ENCODE results near the gene GOLGA3. TPM values are rescaled to one million over a fixed set of nuclear protein-coding genes. Genes with fewer than 3 reads are reported as not detected.

The GOLGA3 gene
- total RNA-seq, 1 donor from 2014 or later = 148 TPM

- peaks cover 29% of the 10 kb centered on the region for H3K36me3 Mint-ChIP-seq (ENCODE audit: low read depth)
- no peak overlapping the region for H3K4me3 Mint-ChIP-seq (ENCODE audit: unreplicated experiment)
- no peak overlapping the region for H3K27ac Mint-ChIP-seq (ENCODE audit: unreplicated experiment)
- no peak for DNase-seq (ENCODE audit: low spot score)
- no peaks in the 10 kb centered on the region for H3K9me3 Mint-ChIP-seq (ENCODE audit: low read depth)
- H3K27me3 Mint-ChIP-seq (ENCODE audit: low read depth) = no peaks in the 10 kb centered on the region
- no peak for TF ChIP-seq CTCF (IDR thresholded peaks at IDR 0.05)
- H3K4me1 Mint-ChIP-seq (ENCODE audit: low read depth) = peaks cover 11% of the 10 kb centered on the region
Observed at GRCh38 chr12:132835076-132836025, 6.7 kb upstream of the GOLGA3 start.

- TF ChIP-seq CTCF (IDR thresholded peaks at IDR 0.05) = no peak
- Mint-ChIP-seq H3K27ac (ENCODE audit: unreplicated experiment) (no peak overlapping the region), H3K4me1 (ENCODE audit: low read depth) (peaks cover 17% of the 10 kb centered on the region), H3K4me3 (ENCODE audit: unreplicated experiment) (no peak overlapping the region), H3K27me3 (ENCODE audit: low read depth) (no peaks in the 10 kb centered on the region), H3K9me3 (ENCODE audit: low read depth) (no peaks in the 10 kb centered on the region), H3K36me3 (ENCODE audit: low read depth) (peaks cover 26% of the 10 kb centered on the region)
- no peak for DNase-seq (ENCODE audit: low spot score)
Observed at GRCh38 chr12:132834181-132834711, 5.6 kb upstream of the GOLGA3 start.

GRCh38 chr12:132833341-132833740 is 4.7 kb upstream of the GOLGA3 start:
- H3K27ac Mint-ChIP-seq (ENCODE audit: unreplicated experiment) = no peak overlapping the region
- peaks cover 20% of the 10 kb centered on the region for H3K36me3 Mint-ChIP-seq (ENCODE audit: low read depth)
- no peaks in the 10 kb centered on the region for H3K9me3 Mint-ChIP-seq (ENCODE audit: low read depth)
- H3K4me1 Mint-ChIP-seq (ENCODE audit: low read depth) = peaks cover 18% of the 10 kb centered on the region
- no peak for DNase-seq (ENCODE audit: low spot score)
- TF ChIP-seq CTCF (IDR thresholded peaks at IDR 0.05) = no peak
- no peak overlapping the region for H3K4me3 Mint-ChIP-seq (ENCODE audit: unreplicated experiment)
- no peaks in the 10 kb centered on the region for H3K27me3 Mint-ChIP-seq (ENCODE audit: low read depth)

- no peak for TF ChIP-seq CTCF (IDR thresholded peaks at IDR 0.05)
- Mint-ChIP-seq H3K4me1 (ENCODE audit: low read depth) (peaks cover 30% of the 10 kb centered on the region), H3K36me3 (ENCODE audit: low read depth) (peaks cover 29% of the 10 kb centered on the region), H3K4me3 (ENCODE audit: unreplicated experiment) (no peak overlapping the region), H3K27ac (ENCODE audit: unreplicated experiment) (peak overlapping the region; percentile 52), H3K9me3 (ENCODE audit: low read depth) (no peaks in the 10 kb centered on the region), H3K27me3 (ENCODE audit: low read depth) (no peaks in the 10 kb centered on the region)
- DNase-seq (ENCODE audit: low spot score) = no peak
Observed at GRCh38 chr12:132831771-132832170, 3.1 kb upstream of the GOLGA3 start.

- no peak for TF ChIP-seq CTCF (IDR thresholded peaks at IDR 0.05)
- H3K36me3 Mint-ChIP-seq (ENCODE audit: low read depth) = peaks cover 38% of the 10 kb centered on the region
- peaks cover 56% of the 10 kb centered on the region for H3K4me1 Mint-ChIP-seq (ENCODE audit: low read depth)
- no peak for DNase-seq (ENCODE audit: low spot score)
- no peaks in the 10 kb centered on the region for H3K27me3 Mint-ChIP-seq (ENCODE audit: low read depth)
- H3K9me3 Mint-ChIP-seq (ENCODE audit: low read depth) = no peaks in the 10 kb centered on the region
- peak overlapping the region; percentile 99 for H3K27ac Mint-ChIP-seq (ENCODE audit: unreplicated experiment)
- H3K4me3 Mint-ChIP-seq (ENCODE audit: unreplicated experiment) = peak overlapping the region; percentile 95
Observed at GRCh38 chr12:132827763-132828703, 636 bp downstream of the GOLGA3 start.

Data from chondrocyte (in vitro differentiated cells).